GM12878 (cell line): ENCODE data around the gene ZWILCH. TPM values are rescaled to one million over a fixed set of nuclear protein-coding genes. Genes with fewer than 3 reads are reported as not detected.

ENCODE experiments used
- ASH2L ChIP-seq: fragments of 300-600, 200-600 bp; sonication (generic); IDR thresholded peaks from 2 replicates; pipeline ENCODE4 v1.6.1; 2017; ENCODE audit warnings: low read depth, mild to moderate bottlenecking, borderline replicate concordance
- ATF2 ChIP-seq: IDR thresholded peaks from 2 replicates; pipeline ENCODE4 v1.6.1; 2012; ENCODE audit warnings: low read length, inconsistent platforms
- ATF3 ChIP-seq: IDR thresholded peaks from 2 replicates; pipeline ENCODE4 v1.6.1; 2011; ENCODE audit warnings: low read depth, mild to moderate bottlenecking, low read length, moderate library complexity, borderline replicate concordance; ENCODE audit errors: extremely low read depth
- ATF7 ChIP-seq: fragments of 450-650 bp; IDR thresholded peaks from 2 replicates; pipeline ENCODE4 v1.6.1; 2016; ENCODE audit warnings: low read depth, mild to moderate bottlenecking
- BMI1 ChIP-seq: fragments of 450-650 bp; IDR thresholded peaks from 2 replicates; pipeline ENCODE4 v1.6.1; 2016; ENCODE audit warnings: mild to moderate bottlenecking, moderate library complexity, borderline replicate concordance
- E2F8 ChIP-seq: fragments of 450-650 bp; IDR thresholded peaks from 2 replicates; pipeline ENCODE4 v1.6.1; 2018; ENCODE audit warnings: mild to moderate bottlenecking, low read depth, moderate library complexity; ENCODE audit not compliant: partially characterized antibody
- KLF5 ChIP-seq: fragments of 450-650 bp; IDR thresholded peaks from 2 replicates; pipeline ENCODE4 v1.6.1; 2014; ENCODE audit warnings: mild to moderate bottlenecking; ENCODE audit not compliant: partially characterized antibody
- RAD51 ChIP-seq: fragments of 450-650 bp; IDR thresholded peaks from 2 replicates; pipeline ENCODE4 v1.6.1; 2016; ENCODE audit warnings: moderate library complexity, mild to moderate bottlenecking, inconsistent platforms
- RCOR1 ChIP-seq: conservative IDR thresholded peaks from 2 replicates; pipeline ENCODE4 v1.6.1; 2012; ENCODE audit warnings: low read depth, low read length, improper control_type of control experiment
- RFX5 ChIP-seq: IDR thresholded peaks from 2 replicates; pipeline ENCODE4 v1.6.1; 2011; ENCODE audit warnings: low read depth, low read length, improper control_type of control experiment
- RUNX3 ChIP-seq: IDR thresholded peaks from 2 replicates; pipeline ENCODE4 v1.6.1; 2012; ENCODE audit warnings: low read length, inconsistent platforms
- SREBF2 ChIP-seq: IDR thresholded peaks from 2 replicates; pipeline ENCODE4 v1.6.1; 2012; ENCODE audit warnings: mild to moderate bottlenecking, low read length
- STAT3 ChIP-seq: IDR thresholded peaks from 2 replicates; pipeline ENCODE4 v1.6.1; 2011; ENCODE audit warnings: low read depth, low read length, improper control_type of control experiment
- USF2 ChIP-seq: IDR thresholded peaks from 2 replicates; pipeline ENCODE4 v1.6.1; 2011; ENCODE audit warnings: low read depth, low read length, improper control_type of control experiment, borderline replicate concordance
- ZNF217 ChIP-seq: fragments of 450-650 bp; IDR thresholded peaks from 2 replicates; pipeline ENCODE4 v1.6.1; 2017; ENCODE audit warnings: antibody characterized with exemption, mild to moderate bottlenecking
- ZSCAN29 ChIP-seq: fragments of 450-650 bp; IDR thresholded peaks from 2 replicates; pipeline ENCODE4 v1.6.1; 2017; ENCODE audit warnings: mild to moderate bottlenecking, moderate library complexity
- polyA plus RNA-seq, 11 experiments: library from polyadenylated mRNA; depleted of rRNA in 4 of 11; unstranded in 6 of 11; stranded (reverse) in 5 of 11; fragments of >200 nt; fragmentation: Nextera tagmentation in 4 of 11; fragmentation: Illumina TruSeq in 1 of 11; extraction: Ambion mirVana in 4 of 11; extraction: Trizol in 1 of 11; gene quantifications; 1 replicate in 1 of 11; 2 replicates in 10 of 11; pipeline versions ENCODE4 v1.2.1 to v1.2.3, GENCODE V29; 2011 to 2016; ENCODE audit warnings: inconsistent platforms in 2 of 11, missing spikeins in 2 of 11, low read depth in 1 of 11
- total RNA-seq, 4 experiments: library from RNA; depleted of rRNA in 3 of 4; stranded (reverse); fragments of >200 nt in 3 of 4; fragmentation: Illumina TruSeq in 1 of 4; extraction: Trizol in 1 of 4; gene quantifications; 2 replicates each; pipeline versions ENCODE4 v1.2.1 to v1.2.3, GENCODE V29; 2013 to 2021

The ZWILCH gene
- total and polyA plus RNA-seq, 10 of the 15 experiments (the other 5 are each of a cell fraction or from before 2014, with no cell fraction given): 15.6 to 73.9 (median 32.4) TPM

GRCh38 chr15:66504563-66505429 lies at the start of gene ZWILCH, which contains the start of gene RPL4 (continued):
- TF ChIP-seq ATF3 (no peak), BMI1 (no peak), E2F8 (peak; percentile 96), USF2 (no peak), ATF2 (peak; percentile 66; the same call in 1 of the 2 replicates), ASH2L (no peak), RUNX3 (peak; percentile 88), RAD51 (peak; percentile 54; the same call in 1 of the 2 replicates), SREBF2 (no peak), ZSCAN29 (no peak), STAT3 (no peak), RCOR1 (0 out of 2 replicates have a peak, but pooled peaks have one; percentile 43), RFX5 (no peak), ATF7 (peak; percentile 85), ZNF217 (no peak), KLF5 (peak; percentile 78)
